SK-N-SH (cell line): Measurements from ENCODE around the gene EFTUD2.

ENCODE experiments used
- CTCF ChIP-seq: fragments of 200-600 bp; sonication (generic); IDR thresholded peaks from 2 replicates; pipeline ENCODE4 v1.6.1; 2017; ENCODE audit warnings: antibody characterized with exemption, mild to moderate bottlenecking, moderate library complexity
- ELF1 ChIP-seq: IDR thresholded peaks from 2 replicates; pipeline ENCODE4 v1.4.0; 2012
- GABPA ChIP-seq: IDR thresholded peaks from 2 replicates; pipeline ENCODE4 v1.4.0; 2012; ENCODE audit warnings: low read depth, mild to moderate bottlenecking
- RXRA ChIP-seq: IDR thresholded peaks from 2 replicates; pipeline ENCODE4 v1.4.0; 2012; ENCODE audit warnings: low read depth, mild to moderate bottlenecking, borderline replicate concordance
- TAF1 ChIP-seq: IDR thresholded peaks from 2 replicates; pipeline ENCODE4 v1.6.1; 2012; ENCODE audit warnings: low read depth, mild to moderate bottlenecking, low read length, moderate library complexity, borderline replicate concordance
- USF2 ChIP-seq: fragments of 150-350 bp; IDR thresholded peaks from 2 replicates; pipeline ENCODE4 v1.6.1; 2017; ENCODE audit warnings: antibody characterized with exemption, low read length, low read depth, borderline replicate concordance
- YY1 ChIP-seq: IDR thresholded peaks from 2 replicates; pipeline ENCODE4 v1.4.0; 2012; ENCODE audit warnings: low read depth, mild to moderate bottlenecking

- TF ChIP-seq RXRA (no peak), TAF1 (no peak), CTCF (no peak), GABPA (no peak), USF2 (no peak), YY1 (no peak), ELF1 (no peak)
Observed at GRCh38 chr17:44887971-44888954, 11.0 kb downstream of the EFTUD2 start.
